KBM-7 (cell line): Measurements from ENCODE around the gene CDON.
"Not testable (repeated sequence)": the region's sequence is repeated elsewhere in the genome, so short reads cannot be mapped to it uniquely, and the experiment has no call there.

ENCODE experiments used
- DNase-seq: peaks from one replicate; pipeline ENCODE4 v3.0.0-alpha.2; 2015
- in situ Hi-C: fragments of 300-500 bp; cut with MboI; formaldehyde crosslinking; loops from 2 replicates; pipeline ENCODE4 v1.14.3; 2020; ENCODE audit warnings: low sequenced_read_pairs, low pct_unique_long_range_greater_than_20kb, mixed read lengths

The CDON gene

GRCh38 chr11:126053415-126054286 lies 9.0 kb downstream of the CDON start:
- in situ Hi-C loops: no loop called here

GRCh38 chr11:126051117-126051516 lies 11.5 kb downstream of the CDON start:
- no peak for DNase-seq
- in situ Hi-C loops: no loop called here

More at GRCh38 chr11:126053415-126054286, 9.0 kb downstream of the CDON start:
- no peak for DNase-seq

- in situ Hi-C loops: no loop called here
- no peak for DNase-seq
Measured at GRCh38 chr11:126049159-126049558, 13.5 kb downstream of the CDON start.

GRCh38 chr11:126048197-126048596 lies 14.5 kb downstream of the CDON start:
- in situ Hi-C loops: no loop called here
- DNase-seq: no peak

- DNase-seq: no peak
- in situ Hi-C loops: no loop called here
Measured at GRCh38 chr11:126046570-126047195, 16.0 kb downstream of the CDON start.

GRCh38 chr11:126039485-126040271 lies 23.0 kb downstream of the CDON start:
- no peak for DNase-seq
- in situ Hi-C loops: no loop called here

- DNase-seq: no peak
- in situ Hi-C loops: no loop called here
Measured at GRCh38 chr11:126035718-126036117, 26.9 kb downstream of the CDON start.

GRCh38 chr11:126034933-126035425 lies 27.7 kb downstream of the CDON start:
- in situ Hi-C loops: no loop called here

GRCh38 chr11:126034039-126034932 lies 28.4 kb downstream of the CDON start:
- in situ Hi-C loops: no loop called here
- no peak for DNase-seq

More at GRCh38 chr11:126034933-126035425, 27.7 kb downstream of the CDON start:
- no peak for DNase-seq

GRCh38 chr11:126032375-126032774 lies 30.3 kb downstream of the CDON start:
- DNase-seq: no peak
- in situ Hi-C loops: no loop called here

- in situ Hi-C loops: no loop called here
Measured at GRCh38 chr11:126029805-126030204, 32.9 kb downstream of the CDON start.

GRCh38 chr11:126029237-126029636 lies 33.4 kb downstream of the CDON start:
- in situ Hi-C loops: no loop called here
- DNase-seq: no peak

More at GRCh38 chr11:126029805-126030204, 32.9 kb downstream of the CDON start:
- no peak for DNase-seq

GRCh38 chr11:126028534-126028933 lies 34.1 kb downstream of the CDON start:
- DNase-seq, in situ Hi-C loops: not testable (repeated sequence)

GRCh38 chr11:126026579-126026978 lies 36.1 kb downstream of the CDON start:
- in situ Hi-C loops: no loop called here
- no peak for DNase-seq

GRCh38 chr11:126025822-126026221 lies 36.8 kb downstream of the CDON start:
- in situ Hi-C loops: no loop called here

GRCh38 chr11:126024123-126024522 lies 38.5 kb downstream of the CDON start:
- in situ Hi-C loops: no loop called here
- no peak for DNase-seq

More at GRCh38 chr11:126025822-126026221, 36.8 kb downstream of the CDON start:
- no peak for DNase-seq

- DNase-seq: no peak
- in situ Hi-C loops: no loop called here
Measured at GRCh38 chr11:126012852-126013251, 49.8 kb downstream of the CDON start.

GRCh38 chr11:126011754-126012153 lies 50.9 kb downstream of the CDON start:
- in situ Hi-C loops: no loop called here
- DNase-seq: no peak

- no peak for DNase-seq
- in situ Hi-C loops: no loop called here
Measured at GRCh38 chr11:126011265-126011664, 51.4 kb downstream of the CDON start.
